HL-60 (cell line): ENCODE results near the gene FXN.

Experiments
- TF ChIP-seq, protein P1 (sequence below): IDR thresholded peaks from one replicate; pipeline ENCODE4 v1.5.1; 2011; ENCODE audit warnings: low read length, control low read depth, inconsistent platforms; ENCODE audit not compliant: insufficient read depth
- TF ChIP-seq, protein P2 (sequence below): IDR thresholded peaks from 2 replicates; pipeline ENCODE4 v1.6.1; 2012; ENCODE audit warnings: low read depth; ENCODE audit not compliant: insufficient replicate concordance

DNA sequence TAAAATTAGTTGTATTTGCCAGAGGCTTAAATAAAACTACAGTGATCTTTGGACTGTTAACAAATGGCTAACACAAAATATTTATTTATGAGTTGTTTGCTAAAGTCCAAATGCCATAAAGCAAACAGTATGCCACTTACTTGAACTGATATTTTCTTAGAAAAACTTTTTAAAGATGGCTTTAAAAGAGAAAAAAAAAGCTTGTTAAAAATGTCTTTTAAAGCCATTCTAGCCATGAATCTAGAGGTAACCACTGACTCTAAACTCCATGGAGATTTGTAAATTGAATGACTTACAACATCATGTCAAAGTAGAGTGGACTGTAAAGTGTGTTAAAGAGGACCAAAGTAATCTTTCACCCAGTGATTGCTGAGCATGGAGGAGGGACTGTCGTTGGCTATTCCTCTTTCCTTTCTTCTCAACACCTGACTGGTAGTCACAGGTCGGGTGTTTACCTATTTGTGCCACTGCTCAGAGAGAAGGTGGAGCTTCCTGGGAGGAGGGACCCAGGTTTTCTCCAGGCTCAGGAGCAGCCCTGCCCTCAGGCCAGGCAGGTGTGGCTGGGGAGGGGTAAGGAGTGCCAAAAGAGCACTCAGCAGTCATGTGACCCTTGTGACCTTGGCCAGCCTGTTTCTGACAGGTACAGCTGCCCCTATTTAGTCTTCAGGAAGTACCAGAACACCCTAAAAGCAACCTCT, 69.4 kb downstream of the FXN start:
- TF ChIP-seq, protein P1, sequence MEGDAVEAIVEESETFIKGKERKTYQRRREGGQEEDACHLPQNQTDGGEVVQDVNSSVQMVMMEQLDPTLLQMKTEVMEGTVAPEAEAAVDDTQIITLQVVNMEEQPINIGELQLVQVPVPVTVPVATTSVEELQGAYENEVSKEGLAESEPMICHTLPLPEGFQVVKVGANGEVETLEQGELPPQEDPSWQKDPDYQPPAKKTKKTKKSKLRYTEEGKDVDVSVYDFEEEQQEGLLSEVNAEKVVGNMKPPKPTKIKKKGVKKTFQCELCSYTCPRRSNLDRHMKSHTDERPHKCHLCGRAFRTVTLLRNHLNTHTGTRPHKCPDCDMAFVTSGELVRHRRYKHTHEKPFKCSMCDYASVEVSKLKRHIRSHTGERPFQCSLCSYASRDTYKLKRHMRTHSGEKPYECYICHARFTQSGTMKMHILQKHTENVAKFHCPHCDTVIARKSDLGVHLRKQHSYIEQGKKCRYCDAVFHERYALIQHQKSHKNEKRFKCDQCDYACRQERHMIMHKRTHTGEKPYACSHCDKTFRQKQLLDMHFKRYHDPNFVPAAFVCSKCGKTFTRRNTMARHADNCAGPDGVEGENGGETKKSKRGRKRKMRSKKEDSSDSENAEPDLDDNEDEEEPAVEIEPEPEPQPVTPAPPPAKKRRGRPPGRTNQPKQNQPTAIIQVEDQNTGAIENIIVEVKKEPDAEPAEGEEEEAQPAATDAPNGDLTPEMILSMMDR, result no peak
- TF ChIP-seq, protein P2, sequence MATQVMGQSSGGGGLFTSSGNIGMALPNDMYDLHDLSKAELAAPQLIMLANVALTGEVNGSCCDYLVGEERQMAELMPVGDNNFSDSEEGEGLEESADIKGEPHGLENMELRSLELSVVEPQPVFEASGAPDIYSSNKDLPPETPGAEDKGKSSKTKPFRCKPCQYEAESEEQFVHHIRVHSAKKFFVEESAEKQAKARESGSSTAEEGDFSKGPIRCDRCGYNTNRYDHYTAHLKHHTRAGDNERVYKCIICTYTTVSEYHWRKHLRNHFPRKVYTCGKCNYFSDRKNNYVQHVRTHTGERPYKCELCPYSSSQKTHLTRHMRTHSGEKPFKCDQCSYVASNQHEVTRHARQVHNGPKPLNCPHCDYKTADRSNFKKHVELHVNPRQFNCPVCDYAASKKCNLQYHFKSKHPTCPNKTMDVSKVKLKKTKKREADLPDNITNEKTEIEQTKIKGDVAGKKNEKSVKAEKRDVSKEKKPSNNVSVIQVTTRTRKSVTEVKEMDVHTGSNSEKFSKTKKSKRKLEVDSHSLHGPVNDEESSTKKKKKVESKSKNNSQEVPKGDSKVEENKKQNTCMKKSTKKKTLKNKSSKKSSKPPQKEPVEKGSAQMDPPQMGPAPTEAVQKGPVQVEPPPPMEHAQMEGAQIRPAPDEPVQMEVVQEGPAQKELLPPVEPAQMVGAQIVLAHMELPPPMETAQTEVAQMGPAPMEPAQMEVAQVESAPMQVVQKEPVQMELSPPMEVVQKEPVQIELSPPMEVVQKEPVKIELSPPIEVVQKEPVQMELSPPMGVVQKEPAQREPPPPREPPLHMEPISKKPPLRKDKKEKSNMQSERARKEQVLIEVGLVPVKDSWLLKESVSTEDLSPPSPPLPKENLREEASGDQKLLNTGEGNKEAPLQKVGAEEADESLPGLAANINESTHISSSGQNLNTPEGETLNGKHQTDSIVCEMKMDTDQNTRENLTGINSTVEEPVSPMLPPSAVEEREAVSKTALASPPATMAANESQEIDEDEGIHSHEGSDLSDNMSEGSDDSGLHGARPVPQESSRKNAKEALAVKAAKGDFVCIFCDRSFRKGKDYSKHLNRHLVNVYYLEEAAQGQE, result no peak
